PC-3 (cell line): ENCODE measurements around the gene CYLD.

Experiments used
- EZH2 ChIP-seq: fragments of 300-600 bp; sonication (generic); IDR thresholded peaks from one replicate; pipeline ENCODE4 v1.6.1; 2017; ENCODE audit warnings: antibody characterized with exemption, mild to moderate bottlenecking, low read length; ENCODE audit not compliant: unreplicated experiment
- EZH2phosphoT487 ChIP-seq: fragments of 300-600 bp; sonication (generic); IDR thresholded peaks from 2 replicates; pipeline ENCODE4 v1.6.1; 2018; ENCODE audit warnings: mild to moderate bottlenecking, antibody characterized with exemption, low read length, borderline replicate concordance
- TF ChIP-seq, protein P1 (sequence below): fragments of 300-600 bp; sonication (generic); conservative IDR thresholded peaks from 2 replicates; pipeline ENCODE4 v1.5.1; 2017; ENCODE audit warnings: antibody characterized with exemption, low read depth, mild to moderate bottlenecking, low read length

DNA sequence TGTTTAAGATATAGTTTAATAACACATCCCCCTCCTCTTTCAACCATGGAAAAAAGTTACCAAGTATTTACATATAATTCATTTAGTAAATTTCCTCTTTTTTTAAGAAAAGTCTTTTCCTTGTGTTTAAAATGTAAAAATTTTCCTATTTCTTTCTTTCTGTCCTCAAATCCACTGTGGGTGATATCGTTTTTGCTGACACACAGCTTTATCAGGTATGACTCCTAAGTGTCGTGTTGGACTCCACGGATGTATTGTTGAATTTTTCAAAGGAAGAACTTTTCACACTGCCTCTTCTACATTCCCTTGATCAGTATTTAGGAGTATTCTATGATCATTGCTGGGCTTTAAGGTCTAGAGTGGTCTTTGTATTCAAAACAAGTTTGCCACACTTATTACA lies 33.1 kb downstream of the CYLD start:
- TF ChIP-seq, protein P1, sequence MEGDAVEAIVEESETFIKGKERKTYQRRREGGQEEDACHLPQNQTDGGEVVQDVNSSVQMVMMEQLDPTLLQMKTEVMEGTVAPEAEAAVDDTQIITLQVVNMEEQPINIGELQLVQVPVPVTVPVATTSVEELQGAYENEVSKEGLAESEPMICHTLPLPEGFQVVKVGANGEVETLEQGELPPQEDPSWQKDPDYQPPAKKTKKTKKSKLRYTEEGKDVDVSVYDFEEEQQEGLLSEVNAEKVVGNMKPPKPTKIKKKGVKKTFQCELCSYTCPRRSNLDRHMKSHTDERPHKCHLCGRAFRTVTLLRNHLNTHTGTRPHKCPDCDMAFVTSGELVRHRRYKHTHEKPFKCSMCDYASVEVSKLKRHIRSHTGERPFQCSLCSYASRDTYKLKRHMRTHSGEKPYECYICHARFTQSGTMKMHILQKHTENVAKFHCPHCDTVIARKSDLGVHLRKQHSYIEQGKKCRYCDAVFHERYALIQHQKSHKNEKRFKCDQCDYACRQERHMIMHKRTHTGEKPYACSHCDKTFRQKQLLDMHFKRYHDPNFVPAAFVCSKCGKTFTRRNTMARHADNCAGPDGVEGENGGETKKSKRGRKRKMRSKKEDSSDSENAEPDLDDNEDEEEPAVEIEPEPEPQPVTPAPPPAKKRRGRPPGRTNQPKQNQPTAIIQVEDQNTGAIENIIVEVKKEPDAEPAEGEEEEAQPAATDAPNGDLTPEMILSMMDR = no peak
- TF ChIP-seq EZH2 = no peak
- TF ChIP-seq EZH2phosphoT487 = no peak
